Measurements from ENCODE around the gene TAL1. TPM values are rescaled to one million over a fixed set of nuclear protein-coding genes. Genes with fewer than 3 reads are reported as not detected.

The TAL1 gene
- total and polyA plus RNA-seq, 2 of the 8 experiments (the other 6 are each of a cell fraction or from before 2014, with no cell fraction given): 0.09 to 0.15 TPM

- Histone ChIP-seq H3K56ac (replicated peaks; ENCODE audit: insufficient read length, low read depth, low read length) (no peak overlapping the region), H2BK20ac (ENCODE audit: low read length) (no peak overlapping the region), H3K27me3 (replicated peaks in 1 of 4; ENCODE audit: control insufficient read depth in 3 of 4, extremely low read depth in 1 of 4, insufficient read depth in 3 of 4, low read length in 3 of 4) (no peaks in the 10 kb centered on the region), H3K23ac (ENCODE audit: insufficient read length) (no peak overlapping the region), H2BK5ac (ENCODE audit: low read depth, low read length) (no peak overlapping the region), H4K20me1 (replicated peaks in 1 of 2; ENCODE audit: control insufficient read depth in 1 of 2, insufficient read depth in 2 of 2, low read length in 2 of 2) (no peaks in the 10 kb centered on the region), H2BK12ac (ENCODE audit: low read depth, low read length) (no peak overlapping the region), H2BK15ac (ENCODE audit: low read length) (no peak overlapping the region), H3K27ac (ENCODE audit: low read depth, low read length) (no peak overlapping the region), H2BK120ac (replicated peaks; ENCODE audit: low read depth, low read length) (no peak overlapping the region), H3K23me2 (ENCODE audit: low read depth, low read length) (no peaks in the 10 kb centered on the region; the same call in 1 of the 2 replicates), H3K4me1 (replicated peaks in 1 of 4; ENCODE audit: control insufficient read depth in 3 of 4, insufficient read depth in 4 of 4, low read length in 3 of 4) (no peaks in the 10 kb centered on the region), H3K79me2 (ENCODE audit: control insufficient read depth in 1 of 2, insufficient read depth in 2 of 2, low read length in 2 of 2) (no peaks in the 10 kb centered on the region), H3K4me3 (ENCODE audit: extremely low read depth in 1 of 4, insufficient read depth in 2 of 4, low read depth in 3 of 4, low read length in 4 of 4) (no peak overlapping the region), H4K91ac (replicated peaks; ENCODE audit: insufficient read length, low read length) (no peak overlapping the region), H4K8ac (ENCODE audit: extremely low read depth, insufficient read depth, low read length) (no peak overlapping the region), H2AK5ac (ENCODE audit: low read depth, low read length) (no peak overlapping the region), H2AFZ (ENCODE audit: low read length) (no peak overlapping the region), H3K4ac (replicated peaks; ENCODE audit: insufficient read length, low read depth, low read length) (no peak overlapping the region), H4K5ac (ENCODE audit: insufficient read length, low read depth, low read length) (no peak overlapping the region), H3K9ac (replicated peaks in 1 of 4; ENCODE audit: extremely low read depth in 1 of 4, low read depth in 3 of 4, low read length in 3 of 4) (no peak overlapping the region), H3K79me1 (ENCODE audit: low read depth, low read length) (no peaks in the 10 kb centered on the region), H3K18ac (ENCODE audit: extremely low read depth, low read length) (no peak overlapping the region), H3K4me2 (ENCODE audit: insufficient read depth in 1 of 2, low read depth in 2 of 2, low read length in 2 of 2) (no peak overlapping the region), H3K9me3 (ENCODE audit: insufficient read depth in 2 of 2, low read depth in 1 of 2, low read length in 1 of 2) (no peaks in the 10 kb centered on the region), H3K14ac (ENCODE audit: insufficient read length) (no peak overlapping the region), H3K36me3 (ENCODE audit: control insufficient read depth in 2 of 4, insufficient read depth in 4 of 4, low read length in 3 of 4) (no peaks in the 10 kb centered on the region)
- POLR2A ChIA-PET (ENCODE audit: partially characterized antibody): no interaction called here
- DNase-seq (ENCODE audit: low read depth in 1 of 2, low spot score in 2 of 2) (no peak), FAIRE-seq (no peak)
- CTCF ChIA-PET (ENCODE audit: partially characterized antibody): interaction anchor here (0.7 to 13.3 kb wide), 5 partner anchors 12 to 590 kb away, joined by 4 to 207 read pairs (median 4); partner anchors contain the start of gene PDZK1IP1
- WGBS, 2 experiments (ENCODE audit: extremely low coverage in 1 of 2, insufficient coverage in 1 of 2, insufficient read length in 1 of 2, insufficient replicate concordance in 2 of 2, low coverage in 1 of 2, low lambda C conversion rate in 2 of 2, missing lambda C conversion rate in 1 of 2): 95% methylated on average over 5 of the region's 5 CpGs; no CpG with 5 or more reads in 1 of the 2 experiments
- TF ChIP-seq JUND (IDR thresholded peaks at IDR 0.05; ENCODE audit: low read length) (no peak), RXRA (IDR thresholded peaks at IDR 0.05; ENCODE audit: insufficient read depth, low read depth, low read length) (no peak), ZNF274 (IDR thresholded peaks at IDR 0.05; ENCODE audit: borderline replicate concordance, extremely low read depth, low read length) (no peak), BCL11A (IDR thresholded peaks at IDR 0.05; ENCODE audit: low read depth in 2 of 2, low read length in 2 of 2) (no peak), GTF2F1 (IDR thresholded peaks at IDR 0.05; ENCODE audit: borderline replicate concordance, low read depth, low read length) (no peak), TAF7 (optimal IDR thresholded peaks at IDR 0.05; ENCODE audit: borderline replicate concordance, low read depth, low read length) (no peak), CREB1 (IDR thresholded peaks at IDR 0.05) (no peak), MAFK (IDR thresholded peaks at IDR 0.05; ENCODE audit: low read depth, low read length) (no peak), SUZ12 (IDR thresholded peaks at IDR 0.05; ENCODE audit: low read length) (no peak), RAD21 (IDR thresholded peaks at IDR 0.05 in 1 of 2, conservative IDR thresholded peaks at IDR 0.05 in 1 of 2; ENCODE audit: low read depth in 2 of 2, low read length in 2 of 2) (no peak), MAX (IDR thresholded peaks at IDR 0.05) (no peak), FOSL1 (IDR thresholded peaks at IDR 0.05; ENCODE audit: insufficient read depth, low read depth, low read length) (no peak), NRF1 (IDR thresholded peaks at IDR 0.05; ENCODE audit: low read depth, low read length) (no peak), TCF12 (IDR thresholded peaks at IDR 0.05; ENCODE audit: low read depth, low read length) (no peak)
Observed at GRCh38 chr1:47172782-47173181, 59.2 kb downstream of the TAL1 start.

Measured in H1 (cell line).